ENCODE data around the gene CASP10. TPM values are rescaled to one million over a fixed set of nuclear protein-coding genes. Genes with fewer than 3 reads are reported as not detected.

The CASP10 gene
- total and polyA plus RNA-seq, 9 of the 15 experiments (the other 6 are each of a cell fraction or from before 2014, with no cell fraction given): 7.1 to 20.4 (median 10.8) TPM

GRCh38 chr2:201255408-201256033 is 72.6 kb downstream of the CASP10 start (continued):
- TF ChIP-seq CREB1 (IDR thresholded peaks at IDR 0.05): no peak
- TF ChIP-seq CREB1 (CRISPR knock-in tag; IDR thresholded peaks at IDR 0.05): no peak
- TF ChIP-seq HNRNPLL (IDR thresholded peaks at IDR 0.05; ENCODE audit: low read depth, low read length, poor library complexity, severe bottlenecking): no peak
- no peak for TF ChIP-seq MAZ (CRISPR knock-in tag; conservative IDR thresholded peaks at IDR 0.05 in 1 of 2, IDR thresholded peaks at IDR 0.05 in 1 of 2)
- no peak for TF ChIP-seq CBX2 (IDR thresholded peaks at IDR 0.05; ENCODE audit: insufficient read depth, low read length, poor library complexity, severe bottlenecking)
- TF ChIP-seq FOXJ2 (tag; IDR thresholded peaks at IDR 0.05): 0 out of 2 replicates have a peak, but pooled peaks have one; percentile 25
- no peak for TF ChIP-seq ARID3B (CRISPR knock-in tag; IDR thresholded peaks at IDR 0.05; ENCODE audit: borderline replicate concordance)
- TF ChIP-seq E2F5 (CRISPR knock-in tag; IDR thresholded peaks at IDR 0.05): no peak
- TF ChIP-seq PRDM10 (IDR thresholded peaks at IDR 0.05; ENCODE audit: partially characterized antibody): no peak
- TF ChIP-seq SAFB2 (IDR thresholded peaks at IDR 0.05; ENCODE audit: borderline replicate concordance, low read depth, low read length, severe bottlenecking): no peak
- TF ChIP-seq ATF7 (IDR thresholded peaks at IDR 0.05): peak; percentile 73
- no peak for TF ChIP-seq SMARCA5 (IDR thresholded peaks at IDR 0.05)
- no peak for TF ChIP-seq SREBF2 (CRISPR knock-in tag; IDR thresholded peaks at IDR 0.05)
- TF ChIP-seq ZNF224 (CRISPR knock-in tag; IDR thresholded peaks at IDR 0.05): no peak
- TF ChIP-seq MAFG (tag; conservative IDR thresholded peaks at IDR 0.05): no peak
- TF ChIP-seq ETV6 (IDR thresholded peaks at IDR 0.05; ENCODE audit: borderline replicate concordance in 1 of 2, low read depth in 2 of 2, low read length in 1 of 2): no peak
- no peak for TF ChIP-seq ETV6 (CRISPR knock-in tag; IDR thresholded peaks at IDR 0.05; ENCODE audit: borderline replicate concordance)
- TF ChIP-seq ZNF445 (CRISPR knock-in tag; IDR thresholded peaks at IDR 0.05; ENCODE audit: low read depth): no peak
- TF ChIP-seq SP1 (CRISPR knock-in tag; IDR thresholded peaks at IDR 0.05): no peak
- no peak for TF ChIP-seq ETV1 (tag; conservative IDR thresholded peaks at IDR 0.05; ENCODE audit: low read depth)
- TF ChIP-seq ZKSCAN8 (CRISPR knock-in tag; IDR thresholded peaks at IDR 0.05): no peak

Data from K562 (cell line).